MM.1S (cell line): Measurements from ENCODE around the gene RBFOX2.

Experiments used
- DNase-seq: peaks from one replicate; pipeline ENCODE4 v3.0.0-alpha.2; 2015
- H2AFZ ChIP-seq: fragments of 300-600 bp; sonication (generic); 2 replicates; pipeline ENCODE4 v1.6.0; 2016; ENCODE audit warnings: antibody characterized with exemption, low read length
- H3F3A ChIP-seq: fragments of 300-600 bp; sonication (generic); 2 replicates; pipeline ENCODE4 v1.6.1; 2016; ENCODE audit warnings: mild to moderate bottlenecking, antibody characterized with exemption, low read length, moderate library complexity, mixed read lengths; ENCODE audit not compliant: insufficient read depth
- H3K27ac ChIP-seq: fragments of 300-600 bp; sonication (generic); 2 replicates; pipeline ENCODE4 v1.5.1; 2016; ENCODE audit warnings: mild to moderate bottlenecking, low read length
- H3K27me3 ChIP-seq: fragments of 300-600 bp; sonication (generic); replicated peaks from 2 replicates; pipeline ENCODE4 v1.6.0; 2016; ENCODE audit warnings: low read length; ENCODE audit not compliant: insufficient read depth
- H3K36me3 ChIP-seq: fragments of 300-600 bp; sonication (generic); replicated peaks from 2 replicates; pipeline ENCODE4 v1.6.1; 2016; ENCODE audit warnings: mild to moderate bottlenecking, low read length, mixed read lengths; ENCODE audit not compliant: insufficient read depth
- H3K4me1 ChIP-seq: fragments of 300-600 bp; sonication (generic); 2 replicates; pipeline ENCODE4 v1.6.1; 2016; ENCODE audit warnings: low read length, mixed read lengths
- H3K4me2 ChIP-seq: fragments of 300-600 bp; sonication (generic); 2 replicates; pipeline ENCODE4 v1.6.0; 2016; ENCODE audit warnings: low read depth, low read length
- H3K4me3 ChIP-seq: fragments of 300-600 bp; sonication (generic); 2 replicates; pipeline ENCODE4 v1.5.1; 2016; ENCODE audit warnings: low read length, mixed read lengths
- H3K79me2 ChIP-seq: fragments of 300-600 bp; sonication (generic); 2 replicates; pipeline ENCODE4 v1.6.1; 2016; ENCODE audit warnings: mixed run types, low read length, mixed read lengths
- H3K9ac ChIP-seq: fragments of 300-600 bp; sonication (generic); 2 replicates; pipeline ENCODE4 v1.6.1; 2016; ENCODE audit warnings: low read length, mixed read lengths
- H3K9me2 ChIP-seq: fragments of 300-600 bp; sonication (generic); replicated peaks from 2 replicates; pipeline ENCODE4 v1.6.1; 2016; ENCODE audit warnings: mild to moderate bottlenecking, low read length, mixed read lengths; ENCODE audit not compliant: insufficient read depth
- H3K9me3 ChIP-seq: fragments of 300-600 bp; sonication (generic); replicated peaks from 2 replicates; pipeline ENCODE4 v1.6.1; 2016; ENCODE audit warnings: mild to moderate bottlenecking, low read length, mixed read lengths; ENCODE audit not compliant: insufficient read depth
- H4K20me1 ChIP-seq: fragments of 300-600 bp; sonication (generic); 2 replicates; pipeline ENCODE4 v1.6.1; 2016; ENCODE audit warnings: mild to moderate bottlenecking, low read length, moderate library complexity, mixed read lengths; ENCODE audit not compliant: insufficient read depth
- EZH2 ChIP-seq: fragments of 300-600 bp; sonication (generic); optimal IDR thresholded peaks from 2 replicates; pipeline ENCODE3; 2017; ENCODE audit warnings: low read depth, mild to moderate bottlenecking, antibody characterized with exemption, low read length, mixed read lengths
- EZH2phosphoT487 ChIP-seq: fragments of 300-600 bp; sonication (generic); IDR thresholded peaks from 2 replicates; pipeline ENCODE4 v1.6.1; 2018; ENCODE audit warnings: antibody characterized with exemption, low read length
- TF ChIP-seq, protein P1 (sequence below): fragments of 300-600 bp; sonication (generic); IDR thresholded peaks from 2 replicates; pipeline ENCODE4 v1.5.1; 2016; ENCODE audit warnings: antibody characterized with exemption, low read length, mixed read lengths

The RBFOX2 gene

GRCh38 chr22:35912658-35913057 is 116.0 kb downstream of the RBFOX2 start:
- H3K36me3 ChIP-seq: no peaks in the 10 kb centered on the region
- H3K9me2 ChIP-seq: no peaks in the 10 kb centered on the region
- no peaks in the 10 kb centered on the region for H3K9me3 ChIP-seq
- no peaks in the 10 kb centered on the region for H3K27me3 ChIP-seq
- H3K4me3 ChIP-seq: no peak overlapping the region
- H3K79me2 ChIP-seq: no peaks in the 10 kb centered on the region
- H3F3A ChIP-seq: 0 out of 2 replicates have a peak, but pooled peaks cover 4% of the 10 kb centered on the region
- peak overlapping the region; percentile 20; the same call in 1 of the 2 replicates for H3K27ac ChIP-seq
- H2AFZ ChIP-seq: no peak overlapping the region
- H3K9ac ChIP-seq: peak overlapping the region; percentile 3; the same call in 1 of the 2 replicates
- no peaks in the 10 kb centered on the region for H4K20me1 ChIP-seq
- TF ChIP-seq EZH2 (no peak), EZH2phosphoT487 (no peak)
- TF ChIP-seq, protein P1, sequence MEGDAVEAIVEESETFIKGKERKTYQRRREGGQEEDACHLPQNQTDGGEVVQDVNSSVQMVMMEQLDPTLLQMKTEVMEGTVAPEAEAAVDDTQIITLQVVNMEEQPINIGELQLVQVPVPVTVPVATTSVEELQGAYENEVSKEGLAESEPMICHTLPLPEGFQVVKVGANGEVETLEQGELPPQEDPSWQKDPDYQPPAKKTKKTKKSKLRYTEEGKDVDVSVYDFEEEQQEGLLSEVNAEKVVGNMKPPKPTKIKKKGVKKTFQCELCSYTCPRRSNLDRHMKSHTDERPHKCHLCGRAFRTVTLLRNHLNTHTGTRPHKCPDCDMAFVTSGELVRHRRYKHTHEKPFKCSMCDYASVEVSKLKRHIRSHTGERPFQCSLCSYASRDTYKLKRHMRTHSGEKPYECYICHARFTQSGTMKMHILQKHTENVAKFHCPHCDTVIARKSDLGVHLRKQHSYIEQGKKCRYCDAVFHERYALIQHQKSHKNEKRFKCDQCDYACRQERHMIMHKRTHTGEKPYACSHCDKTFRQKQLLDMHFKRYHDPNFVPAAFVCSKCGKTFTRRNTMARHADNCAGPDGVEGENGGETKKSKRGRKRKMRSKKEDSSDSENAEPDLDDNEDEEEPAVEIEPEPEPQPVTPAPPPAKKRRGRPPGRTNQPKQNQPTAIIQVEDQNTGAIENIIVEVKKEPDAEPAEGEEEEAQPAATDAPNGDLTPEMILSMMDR: no peak
- DNase-seq: peak; percentile 72
- H3K4me2 ChIP-seq: peak overlapping the region; percentile 24
- H3K4me1 ChIP-seq: peaks cover 26% of the 10 kb centered on the region

GRCh38 chr22:35911877-35912276 is 116.7 kb downstream of the RBFOX2 start:
- Histone ChIP-seq H3K4me2 (no peak overlapping the region), H3K9ac (no peak overlapping the region), H4K20me1 (no peaks in the 10 kb centered on the region), H3K4me3 (no peak overlapping the region), H3K27ac (no peak overlapping the region), H3F3A (0 out of 2 replicates have a peak, but pooled peaks cover 4% of the 10 kb centered on the region), H3K36me3 (no peaks in the 10 kb centered on the region), H3K9me3 (no peaks in the 10 kb centered on the region), H3K79me2 (no peaks in the 10 kb centered on the region), H3K9me2 (no peaks in the 10 kb centered on the region), H2AFZ (no peak overlapping the region), H3K27me3 (no peaks in the 10 kb centered on the region), H3K4me1 (peaks cover 26% of the 10 kb centered on the region)
- TF ChIP-seq, protein P1: no peak
- no peak for TF ChIP-seq EZH2
- TF ChIP-seq EZH2phosphoT487: no peak
- no peak for DNase-seq

- Histone ChIP-seq H3K9me3 (no peaks in the 10 kb centered on the region), H3K4me3 (no peak overlapping the region), H3K27ac (no peak overlapping the region), H3K4me1 (peaks cover 32% of the 10 kb centered on the region), H3K36me3 (no peaks in the 10 kb centered on the region), H3K27me3 (no peaks in the 10 kb centered on the region), H3K4me2 (no peak overlapping the region), H3K9ac (no peak overlapping the region), H3F3A (0 out of 2 replicates have a peak, but pooled peaks cover 4% of the 10 kb centered on the region), H3K9me2 (no peaks in the 10 kb centered on the region), H3K79me2 (no peaks in the 10 kb centered on the region), H4K20me1 (no peaks in the 10 kb centered on the region), H2AFZ (no peak overlapping the region)
- TF ChIP-seq EZH2 (no peak), EZH2phosphoT487 (no peak)
- TF ChIP-seq, protein P1: no peak
- no peak for DNase-seq
These were observed 117.7 kb downstream of the RBFOX2 start for GRCh38 chr22:35910926-35911325.
